ENCODE results near the gene ABCG2.
"Not testable (repeated sequence)": the region's sequence is repeated elsewhere in the genome, so short reads cannot be mapped to it uniquely, and the experiment has no call there.

ABCG2 gene

GRCh38 chr4:88159229-88159725 is 838 bp upstream of the ABCG2 start:
- H2BK120ac ChIP-seq (ENCODE audit: low read depth, low read length), result no peak overlapping the region
- no peak overlapping the region for H2BK15ac ChIP-seq (ENCODE audit: low read length)
- peak overlapping the region; percentile 92 for H3K18ac ChIP-seq (ENCODE audit: low read length)
- no peaks in the 10 kb centered on the region for H3K79me1 ChIP-seq (ENCODE audit: low read depth, low read length)
- no peaks in the 10 kb centered on the region for H3K36me3 ChIP-seq (replicated peaks in 1 of 2; ENCODE audit: control insufficient read depth in 2 of 2, insufficient read depth in 2 of 2, low read length in 2 of 2)
- peaks cover 0 to 49% (median 0%) of the 10 kb centered on the region in 3 experiments for H3K27me3 ChIP-seq (ENCODE audit: control insufficient read depth in 3 of 3, insufficient read depth in 3 of 3, low read depth in 1 of 3, low read length in 3 of 3)
- no peak overlapping the region for H3K14ac ChIP-seq (ENCODE audit: low read length)
- DNase-seq (ENCODE audit: low spot score), result no peak
- no peak overlapping the region for H3K27ac ChIP-seq (replicated peaks; ENCODE audit: low read length)
- H3K4me2 ChIP-seq (ENCODE audit: insufficient read depth, low read length, poor library complexity, severe bottlenecking), result peak overlapping the region; percentile 89
- peak overlapping the region; percentile 88 for H2AFZ ChIP-seq (ENCODE audit: low read length)
- H4K8ac ChIP-seq (ENCODE audit: low read depth, low read length), result peak overlapping the region; percentile 29
- H3K4me1 ChIP-seq (ENCODE audit: control insufficient read depth in 2 of 2, insufficient read depth in 1 of 2, low read depth in 1 of 2, low read length in 2 of 2), result peaks cover 7 to 13% of the 10 kb centered on the region in 2 donors
- no peak overlapping the region for H3K4ac ChIP-seq (ENCODE audit: low read length)
- peak overlapping the region; percentile 42 to 81 for H3K4me3 ChIP-seq (ENCODE audit: low read length in 2 of 2)
- no peak overlapping the region for H2BK12ac ChIP-seq (ENCODE audit: low read length)
- no peak overlapping the region for H2AK5ac ChIP-seq (ENCODE audit: low read depth, low read length)
- no CpG with 5 or more reads among the region's 14 CpGs for WGBS, 2 donors (ENCODE audit: extremely low coverage in 2 of 2, insufficient read length in 2 of 2, insufficient replicate concordance in 1 of 2)
- H4K91ac ChIP-seq (ENCODE audit: low read depth, low read length, poor library complexity), result no peak overlapping the region
- no peak overlapping the region for H2BK5ac ChIP-seq (ENCODE audit: low read length)
- H3K9ac ChIP-seq (ENCODE audit: low read depth, low read length, poor library complexity), result peak overlapping the region; percentile 71
- no peak overlapping the region for H3K23ac ChIP-seq (ENCODE audit: low read depth, low read length, poor library complexity)
- H3K9me3 ChIP-seq (replicated peaks in 1 of 2; ENCODE audit: control insufficient read depth in 2 of 2, insufficient read depth in 1 of 2, low read depth in 1 of 2, low read length in 2 of 2), result no peaks in the 10 kb centered on the region

- peak overlapping the region; percentile 89 for H3K4me2 ChIP-seq (ENCODE audit: insufficient read depth, low read length, poor library complexity, severe bottlenecking)
- no peak overlapping the region for H4K91ac ChIP-seq (ENCODE audit: low read depth, low read length, poor library complexity)
- H3K27ac ChIP-seq (replicated peaks; ENCODE audit: low read length), result no peak overlapping the region
- H3K23ac ChIP-seq (ENCODE audit: low read depth, low read length, poor library complexity), result no peak overlapping the region
- WGBS, 2 donors (ENCODE audit: extremely low coverage in 2 of 2, insufficient read length in 2 of 2, insufficient replicate concordance in 1 of 2), result no CpG with 5 or more reads among the region's 12 CpGs
- H3K18ac ChIP-seq (ENCODE audit: low read length), result no peak overlapping the region
- H4K8ac ChIP-seq (ENCODE audit: low read depth, low read length), result no peak overlapping the region
- peak overlapping the region; percentile 42 to 81 for H3K4me3 ChIP-seq (ENCODE audit: low read length in 2 of 2)
- no peak overlapping the region for H3K14ac ChIP-seq (ENCODE audit: low read length)
- DNase-seq (ENCODE audit: low spot score), result no peak
- no peaks in the 10 kb centered on the region for H3K36me3 ChIP-seq (replicated peaks in 1 of 2; ENCODE audit: control insufficient read depth in 2 of 2, insufficient read depth in 2 of 2, low read length in 2 of 2)
- peaks cover 0 to 46% (median 0%) of the 10 kb centered on the region in 3 experiments for H3K27me3 ChIP-seq (ENCODE audit: control insufficient read depth in 3 of 3, insufficient read depth in 3 of 3, low read depth in 1 of 3, low read length in 3 of 3)
- H2AK5ac ChIP-seq (ENCODE audit: low read depth, low read length), result no peak overlapping the region
- no peaks in the 10 kb centered on the region for H3K79me1 ChIP-seq (ENCODE audit: low read depth, low read length)
- no peak overlapping the region for H2BK12ac ChIP-seq (ENCODE audit: low read length)
- no peaks in the 10 kb centered on the region for H3K9me3 ChIP-seq (replicated peaks in 1 of 2; ENCODE audit: control insufficient read depth in 2 of 2, insufficient read depth in 1 of 2, low read depth in 1 of 2, low read length in 2 of 2)
- H2BK120ac ChIP-seq (ENCODE audit: low read depth, low read length), result no peak overlapping the region
- no peak overlapping the region for H3K4ac ChIP-seq (ENCODE audit: low read length)
- peak overlapping the region; percentile 88 for H2AFZ ChIP-seq (ENCODE audit: low read length)
- H3K9ac ChIP-seq (ENCODE audit: low read depth, low read length, poor library complexity), result no peak overlapping the region
- no peak overlapping the region for H2BK5ac ChIP-seq (ENCODE audit: low read length)
- H2BK15ac ChIP-seq (ENCODE audit: low read length), result no peak overlapping the region
- H3K4me1 ChIP-seq (ENCODE audit: control insufficient read depth in 2 of 2, insufficient read depth in 1 of 2, low read depth in 1 of 2, low read length in 2 of 2), result peaks cover 5% of the 10 kb centered on the region in 2 donors
Observed at GRCh38 chr4:88158038-88158488, 376 bp downstream of the ABCG2 start.

GRCh38 chr4:88152331-88152730 is 6.1 kb downstream of the ABCG2 start:
- H4K91ac ChIP-seq (ENCODE audit: low read depth, low read length, poor library complexity); H2BK15ac ChIP-seq (ENCODE audit: low read length); H3K4me2 ChIP-seq (ENCODE audit: insufficient read depth, low read length, poor library complexity, severe bottlenecking); H3K79me1 ChIP-seq (ENCODE audit: low read depth, low read length); H2AFZ ChIP-seq (ENCODE audit: low read length); H4K8ac ChIP-seq (ENCODE audit: low read depth, low read length); H3K23ac ChIP-seq (ENCODE audit: low read depth, low read length, poor library complexity); H3K27ac ChIP-seq (replicated peaks; ENCODE audit: low read length); H3K18ac ChIP-seq (ENCODE audit: low read length); H2BK5ac ChIP-seq (ENCODE audit: low read length); H3K4ac ChIP-seq (ENCODE audit: low read length); H3K9ac ChIP-seq (ENCODE audit: low read depth, low read length, poor library complexity); H2BK12ac ChIP-seq (ENCODE audit: low read length); H2BK120ac ChIP-seq (ENCODE audit: low read depth, low read length); H2AK5ac ChIP-seq (ENCODE audit: low read depth, low read length); H3K14ac ChIP-seq (ENCODE audit: low read length); H3K36me3 ChIP-seq (replicated peaks in 1 of 2; ENCODE audit: control insufficient read depth in 2 of 2, insufficient read depth in 2 of 2, low read length in 2 of 2); DNase-seq (ENCODE audit: low spot score); H3K9me3 ChIP-seq (replicated peaks in 1 of 2; ENCODE audit: control insufficient read depth in 2 of 2, insufficient read depth in 1 of 2, low read depth in 1 of 2, low read length in 2 of 2); H3K4me3 ChIP-seq (ENCODE audit: low read length in 2 of 2): not testable (repeated sequence)
- peaks cover 0 to 21% (median 0%) of the 10 kb centered on the region in 3 experiments for H3K27me3 ChIP-seq (ENCODE audit: control insufficient read depth in 3 of 3, insufficient read depth in 3 of 3, low read depth in 1 of 3, low read length in 3 of 3)
- peaks cover 4 to 11% of the 10 kb centered on the region in 2 donors for H3K4me1 ChIP-seq (ENCODE audit: control insufficient read depth in 2 of 2, insufficient read depth in 1 of 2, low read depth in 1 of 2, low read length in 2 of 2)
- WGBS, 2 donors (ENCODE audit: extremely low coverage in 2 of 2, insufficient read length in 2 of 2, insufficient replicate concordance in 1 of 2), result no CpG with 5 or more reads among the region's 8 CpGs

DNA sequence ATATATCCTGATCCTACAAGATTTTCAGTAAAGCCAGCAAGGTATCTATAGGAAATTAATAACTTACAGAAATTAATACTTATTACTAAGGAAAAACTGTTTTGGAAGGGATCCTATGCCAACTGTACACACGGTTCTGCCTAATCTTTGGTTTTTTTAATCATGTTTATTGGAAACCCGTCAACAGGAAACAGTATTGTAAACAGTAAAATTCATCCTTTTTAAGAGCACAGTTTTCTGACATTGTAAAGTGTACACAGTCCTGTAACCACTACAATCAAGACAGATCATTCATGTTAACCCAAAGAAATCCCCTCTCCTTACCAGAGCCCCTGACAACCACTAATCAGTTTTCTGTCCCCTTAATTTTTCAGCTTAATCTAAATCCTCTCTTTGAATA is 9.9 kb downstream of the ABCG2 start:
- H3K4ac ChIP-seq (ENCODE audit: low read length), result no peak overlapping the region
- no peak overlapping the region for H4K8ac ChIP-seq (ENCODE audit: low read depth, low read length)
- no peak overlapping the region for H3K18ac ChIP-seq (ENCODE audit: low read length)
- H2BK15ac ChIP-seq (ENCODE audit: low read length), result no peak overlapping the region
- no peak overlapping the region for H2BK5ac ChIP-seq (ENCODE audit: low read length)
- no peak overlapping the region for H3K9ac ChIP-seq (ENCODE audit: low read depth, low read length, poor library complexity)
- no peak overlapping the region for H2AK5ac ChIP-seq (ENCODE audit: low read depth, low read length)
- no peak overlapping the region for H3K27ac ChIP-seq (replicated peaks; ENCODE audit: low read length)
- no peak overlapping the region for H3K4me3 ChIP-seq (ENCODE audit: low read length in 2 of 2)
- peaks cover 0 to 7% (median 0%) of the 10 kb centered on the region in 3 experiments for H3K27me3 ChIP-seq (ENCODE audit: control insufficient read depth in 3 of 3, insufficient read depth in 3 of 3, low read depth in 1 of 3, low read length in 3 of 3)
- H3K4me2 ChIP-seq (ENCODE audit: insufficient read depth, low read length, poor library complexity, severe bottlenecking), result no peak overlapping the region
- H2BK120ac ChIP-seq (ENCODE audit: low read depth, low read length), result no peak overlapping the region
- H3K36me3 ChIP-seq (replicated peaks in 1 of 2; ENCODE audit: control insufficient read depth in 2 of 2, insufficient read depth in 2 of 2, low read length in 2 of 2), result no peaks in the 10 kb centered on the region
- no peak overlapping the region for H4K91ac ChIP-seq (ENCODE audit: low read depth, low read length, poor library complexity)
- no CpG with 5 or more reads among the region's 2 CpGs for WGBS, 2 donors (ENCODE audit: extremely low coverage in 2 of 2, insufficient read length in 2 of 2, insufficient replicate concordance in 1 of 2)
- H3K23ac ChIP-seq (ENCODE audit: low read depth, low read length, poor library complexity), result no peak overlapping the region
- H2AFZ ChIP-seq (ENCODE audit: low read length), result no peak overlapping the region
- H3K14ac ChIP-seq (ENCODE audit: low read length), result no peak overlapping the region
- peaks cover 2% of the 10 kb centered on the region for H3K79me1 ChIP-seq (ENCODE audit: low read depth, low read length)
- H3K4me1 ChIP-seq (ENCODE audit: control insufficient read depth in 2 of 2, insufficient read depth in 1 of 2, low read depth in 1 of 2, low read length in 2 of 2), result peaks cover 5 to 11% of the 10 kb centered on the region in 2 donors
- H3K9me3 ChIP-seq (replicated peaks in 1 of 2; ENCODE audit: control insufficient read depth in 2 of 2, insufficient read depth in 1 of 2, low read depth in 1 of 2, low read length in 2 of 2), result no peaks in the 10 kb centered on the region
- no peak overlapping the region for H2BK12ac ChIP-seq (ENCODE audit: low read length)
- no peak for DNase-seq (ENCODE audit: low spot score)

Measured in neuronal stem cell (in vitro differentiated cells).